Measurements from ENCODE around the gene MYL9.

DNA sequence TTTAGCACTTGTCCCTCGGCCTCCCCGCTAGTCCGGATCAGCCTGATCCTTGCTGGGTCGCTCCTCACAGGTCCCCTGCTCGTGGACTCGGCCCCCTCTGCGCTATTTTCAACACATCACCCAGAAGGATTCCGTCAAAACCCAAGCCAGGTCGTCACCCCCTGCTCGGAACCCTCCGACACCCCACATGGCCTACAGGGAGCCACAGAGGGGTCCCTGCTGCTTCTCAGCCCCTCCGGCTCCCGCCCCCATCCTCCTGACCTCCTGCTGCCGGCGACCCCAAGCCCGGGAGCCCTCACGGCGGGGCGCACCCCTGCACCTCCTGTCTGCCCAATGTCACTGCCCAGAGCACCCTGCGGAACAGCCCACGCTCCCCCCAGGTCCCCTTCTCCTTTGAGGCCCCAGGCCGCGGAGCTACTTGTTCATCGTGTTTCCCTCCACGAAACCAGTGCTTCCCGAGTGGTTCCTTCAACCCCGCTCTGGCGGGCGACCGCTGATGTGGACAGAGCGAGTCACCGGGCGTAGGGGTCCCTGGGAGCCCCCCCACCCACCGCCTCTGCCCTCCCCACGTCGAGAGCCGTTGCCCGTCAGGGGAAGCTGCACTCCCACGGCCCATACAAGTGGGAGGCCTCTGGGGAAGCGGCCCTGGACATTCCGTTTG lies 638 bp upstream of the MYL9 start:
- no peak for TF ChIP-seq POLR2AphosphoS5 (IDR thresholded peaks at IDR 0.05; ENCODE audit: insufficient read depth, low read depth, low read length)
- TF ChIP-seq, protein P1, sequence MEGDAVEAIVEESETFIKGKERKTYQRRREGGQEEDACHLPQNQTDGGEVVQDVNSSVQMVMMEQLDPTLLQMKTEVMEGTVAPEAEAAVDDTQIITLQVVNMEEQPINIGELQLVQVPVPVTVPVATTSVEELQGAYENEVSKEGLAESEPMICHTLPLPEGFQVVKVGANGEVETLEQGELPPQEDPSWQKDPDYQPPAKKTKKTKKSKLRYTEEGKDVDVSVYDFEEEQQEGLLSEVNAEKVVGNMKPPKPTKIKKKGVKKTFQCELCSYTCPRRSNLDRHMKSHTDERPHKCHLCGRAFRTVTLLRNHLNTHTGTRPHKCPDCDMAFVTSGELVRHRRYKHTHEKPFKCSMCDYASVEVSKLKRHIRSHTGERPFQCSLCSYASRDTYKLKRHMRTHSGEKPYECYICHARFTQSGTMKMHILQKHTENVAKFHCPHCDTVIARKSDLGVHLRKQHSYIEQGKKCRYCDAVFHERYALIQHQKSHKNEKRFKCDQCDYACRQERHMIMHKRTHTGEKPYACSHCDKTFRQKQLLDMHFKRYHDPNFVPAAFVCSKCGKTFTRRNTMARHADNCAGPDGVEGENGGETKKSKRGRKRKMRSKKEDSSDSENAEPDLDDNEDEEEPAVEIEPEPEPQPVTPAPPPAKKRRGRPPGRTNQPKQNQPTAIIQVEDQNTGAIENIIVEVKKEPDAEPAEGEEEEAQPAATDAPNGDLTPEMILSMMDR (IDR thresholded peaks at IDR 0.05; ENCODE audit: extremely low read depth in 1 of 2, insufficient read depth in 1 of 2, low read depth in 1 of 2, low read length in 2 of 2), result no peak
- TF ChIP-seq MAX (IDR thresholded peaks at IDR 0.05; ENCODE audit: insufficient read depth, insufficient read length), result no peak
- TF ChIP-seq POLR2A (IDR thresholded peaks at IDR 0.05; ENCODE audit: low read depth, low read length), result no peak
- no peak for TF ChIP-seq EZH2 (IDR thresholded peaks at IDR 0.05; ENCODE audit: borderline replicate concordance, low read depth, low read length, severe bottlenecking)
- no peak for TF ChIP-seq MYC (IDR thresholded peaks at IDR 0.05; ENCODE audit: low read depth, low read length)
